Stimulated activated CD8-positive, alpha-beta memory T cell treated with anti-CD3 and anti-CD28 coated beads, Interleukin-15, amount 100 ng/mL, for 48 hours (primary cell): Measurements from ENCODE around the gene SESN1.
"Not testable (repeated sequence)": the region's sequence is repeated elsewhere in the genome, so short reads cannot be mapped to it uniquely, and the experiment has no call there.

Experiments used
- DNase-seq, 2 donors: peaks; one replicate each; pipeline ENCODE4 v3.0.0-alpha.2; 2020; ENCODE audit warnings: low read depth in 2 of 2

SESN1 gene

DNA sequence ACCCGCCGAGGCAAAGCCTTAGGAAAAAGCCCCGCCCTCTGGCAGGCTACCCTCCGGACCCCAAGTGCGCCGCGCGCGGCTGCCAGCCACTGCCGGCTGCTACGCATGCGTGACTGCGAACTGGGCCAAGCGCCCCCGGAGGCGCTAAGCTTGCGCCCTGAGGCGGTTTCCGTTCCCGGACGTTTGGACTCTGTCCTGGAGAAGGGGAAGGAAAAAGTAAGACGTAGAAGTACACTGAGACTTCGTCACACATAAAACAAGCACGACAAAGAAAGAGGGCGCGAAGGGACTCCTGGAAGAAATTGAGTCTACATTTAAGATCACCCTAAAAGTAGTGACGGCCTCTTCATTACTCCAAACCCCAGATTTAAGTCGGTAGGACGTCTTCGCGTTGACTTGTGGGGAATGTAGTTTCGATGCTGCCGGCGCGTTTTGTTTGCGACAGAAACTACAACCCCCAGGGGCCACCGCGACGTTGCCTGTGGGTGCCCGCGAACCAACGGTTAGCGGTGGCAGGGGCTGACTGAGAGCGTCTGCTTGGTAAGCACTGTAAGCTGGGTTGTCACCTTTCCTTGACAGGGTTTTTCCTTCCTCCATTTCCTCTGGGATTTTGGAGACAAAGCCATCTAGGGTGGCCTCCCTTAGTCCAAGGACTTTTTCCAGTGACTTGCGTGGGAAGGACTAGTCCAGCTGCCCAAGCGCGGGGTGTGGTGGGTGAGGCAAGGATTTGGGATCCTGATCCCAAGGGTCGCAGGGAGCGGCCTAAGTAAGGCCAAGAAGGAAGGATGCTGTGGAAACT lies 589 bp upstream of the SESN1 start, which contains the start of gene CEP57L1:
Gene CEP57L1, plus strand, starts transcription at position 472 of the 799 bp plus-strand sequence. CDS start 49,715 bp downstream, outside the sequence.
- DNase-seq, result peak; percentile 90 to 96

- no peak for DNase-seq
These were observed 772 bp downstream of the SESN1 start for GRCh38 chr6:109093732-109094415.

DNA sequence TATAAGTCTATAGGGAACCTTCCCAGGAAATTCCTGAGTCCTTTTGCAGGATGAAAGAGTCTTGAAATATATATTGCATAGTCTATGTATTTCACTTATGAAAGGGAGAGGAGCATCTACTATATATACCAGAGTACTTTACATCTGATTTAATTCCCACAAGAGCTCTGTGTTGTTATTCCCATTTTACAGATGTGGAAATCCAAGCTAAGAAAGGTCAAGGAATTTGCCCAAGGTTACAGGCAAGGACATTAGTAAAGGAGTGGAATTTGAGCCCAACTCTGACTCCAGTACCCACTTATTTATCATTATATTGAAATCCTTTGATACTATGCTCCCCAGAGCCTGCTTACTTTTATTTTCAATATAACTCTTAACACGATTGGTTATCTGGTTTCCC lies 2.6 kb downstream of the SESN1 start:
- DNase-seq, result no peak

DNA sequence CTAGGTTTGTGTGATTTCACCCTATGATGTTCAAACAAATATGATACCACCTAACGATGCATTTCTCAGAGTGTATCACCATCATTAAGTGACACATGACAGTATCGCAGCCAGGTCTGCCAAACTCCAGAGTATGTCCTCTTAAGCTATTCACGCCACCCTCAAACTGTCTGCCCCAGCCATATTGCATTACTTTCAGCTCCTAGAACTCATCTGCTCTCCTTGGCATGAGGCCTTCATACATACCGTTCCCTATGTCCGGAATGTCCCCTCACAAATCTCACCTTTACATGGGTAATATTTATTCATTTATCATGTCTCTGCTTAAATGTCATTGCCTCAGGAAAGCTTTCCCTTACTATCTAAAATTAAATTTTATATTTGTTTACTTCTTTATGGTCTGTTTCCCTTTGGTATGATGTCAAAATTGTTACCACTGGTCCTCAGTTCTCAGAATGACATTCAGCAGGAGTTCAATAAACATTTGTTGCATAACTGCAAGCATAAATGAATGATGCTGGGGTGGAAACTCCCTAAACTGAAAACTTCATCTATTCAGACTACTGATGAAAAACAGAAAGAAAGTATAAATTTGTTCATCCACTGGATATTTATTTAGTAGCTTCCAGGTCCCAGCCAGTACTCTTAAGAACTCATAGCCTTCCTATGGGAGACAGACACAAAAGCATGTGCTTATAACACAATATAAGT lies 3.2 kb downstream of the SESN1 start:
- no peak for DNase-seq

- no peak for DNase-seq
These were observed 5.7 kb downstream of the SESN1 start for GRCh38 chr6:109088995-109089394.

DNA sequence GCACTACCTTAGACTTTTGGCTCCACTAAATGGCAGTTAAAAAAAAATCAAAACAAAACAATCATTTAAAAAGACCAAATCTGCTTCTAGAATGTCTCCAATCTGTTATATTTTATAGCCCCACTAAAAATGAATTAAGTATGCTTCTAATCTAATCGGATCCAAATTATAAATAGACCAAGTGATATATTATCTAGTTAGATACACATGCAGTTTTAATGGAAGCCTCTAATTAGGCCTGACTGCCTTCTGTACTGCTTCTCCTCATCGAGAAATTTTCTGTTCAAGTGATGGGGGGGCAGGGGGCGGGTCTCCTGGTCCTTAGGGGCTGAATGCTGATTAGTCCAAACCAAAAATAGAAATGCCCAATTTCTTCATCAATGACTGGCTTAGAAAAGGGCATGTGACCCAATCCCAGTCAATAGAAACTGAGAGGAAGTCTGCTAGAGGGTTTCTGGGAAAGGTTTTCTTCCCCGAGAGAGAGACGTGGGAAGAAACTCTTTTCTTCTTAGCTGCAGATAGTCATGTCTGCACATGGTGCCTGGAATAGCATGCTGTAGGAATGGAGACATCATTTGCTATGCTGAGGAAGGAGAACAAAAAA lies 6.9 kb downstream of the SESN1 start:
- DNase-seq, result no peak

DNA sequence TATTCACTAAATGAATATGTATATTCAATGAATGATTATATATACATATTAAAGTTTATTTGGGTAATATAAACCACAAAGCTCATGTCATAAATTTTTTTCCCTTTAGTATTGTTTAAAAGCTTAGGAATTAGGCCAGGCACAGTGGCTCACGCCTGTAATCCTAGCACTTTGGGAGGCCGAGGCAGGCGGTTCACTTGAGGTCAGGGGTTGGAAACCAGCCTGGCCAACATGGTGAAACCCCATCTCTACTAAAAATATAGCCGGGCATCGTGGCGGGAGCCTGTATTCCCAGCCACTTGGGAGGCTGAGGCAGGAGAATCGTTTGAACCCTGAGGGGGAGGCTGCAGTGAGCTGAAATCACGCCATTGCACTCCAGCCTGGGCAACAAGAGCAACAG lies 10.5 kb downstream of the SESN1 start:
- not testable (repeated sequence) for DNase-seq

DNA sequence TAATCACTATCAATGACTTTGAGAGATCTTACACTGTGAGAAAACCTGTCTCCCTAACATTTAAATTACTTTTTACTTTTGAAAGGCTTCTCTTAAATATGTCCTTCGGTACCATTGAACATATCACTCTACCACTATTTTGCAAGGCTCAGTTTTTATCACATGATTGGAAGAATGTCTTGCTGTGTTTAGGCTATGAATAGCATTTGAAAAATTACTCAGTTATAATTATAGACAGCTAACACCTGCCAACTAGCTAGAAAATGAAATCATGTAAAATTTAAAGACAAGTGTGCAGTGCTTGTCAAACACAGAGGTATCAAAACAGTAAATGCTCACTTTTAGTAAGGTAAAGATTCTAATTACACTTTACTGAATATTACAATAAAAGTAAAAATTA lies 11.0 kb downstream of the SESN1 start:
- DNase-seq, result no peak

DNA sequence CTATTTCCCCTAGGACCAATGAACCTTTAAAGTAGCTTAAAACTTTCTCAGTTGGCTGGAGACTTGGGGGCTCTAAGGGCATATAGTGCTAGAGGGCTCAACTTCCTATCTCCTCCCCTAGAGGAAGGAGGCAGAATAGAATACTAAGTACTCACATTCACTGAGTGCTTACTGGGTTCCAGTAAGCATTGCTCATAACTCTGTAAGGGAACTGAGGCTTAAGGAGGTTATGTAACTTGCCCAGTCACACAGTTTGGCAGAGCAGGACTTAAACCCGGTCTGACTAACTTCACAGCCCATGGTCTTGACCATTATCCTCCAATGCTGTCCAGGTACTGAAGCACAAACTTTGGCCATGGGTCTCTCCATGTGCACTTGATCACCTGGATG lies 12.5 kb downstream of the SESN1 start:
- no peak for DNase-seq

DNA sequence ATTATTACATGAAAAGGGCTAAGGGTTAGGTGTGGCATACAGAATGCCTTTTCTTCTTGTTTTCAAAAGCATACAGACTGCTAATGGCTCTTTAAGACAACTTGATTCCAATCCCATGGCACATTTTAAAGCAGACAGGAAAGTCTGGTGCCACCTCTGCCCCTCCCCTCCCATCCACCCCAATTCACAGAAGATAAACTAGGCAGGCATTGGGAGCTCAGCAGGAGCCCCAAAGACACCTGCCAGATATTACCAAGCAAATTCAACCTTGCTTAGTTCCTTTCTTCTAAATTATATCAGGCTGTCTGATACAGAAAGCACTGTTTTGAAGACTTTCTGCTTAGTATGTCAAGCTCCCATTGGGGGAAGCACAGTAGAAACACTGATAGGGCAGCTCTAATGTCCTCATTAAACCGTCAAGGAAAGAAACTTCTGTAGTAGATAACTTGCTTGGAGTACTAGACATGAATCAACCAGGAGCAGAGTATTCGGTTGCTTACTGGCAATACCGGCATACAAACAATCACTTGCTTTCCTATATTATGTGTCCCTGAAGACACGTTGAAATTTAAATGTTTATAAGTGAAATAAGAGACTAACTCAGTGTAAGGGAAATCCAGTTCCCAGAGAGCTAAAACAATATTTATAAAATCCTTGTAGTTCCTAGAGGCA lies 13.0 kb downstream of the SESN1 start:
- DNase-seq, result no peak

GRCh38 chr6:109081026-109081425 lies 13.6 kb downstream of the SESN1 start:
- no peak for DNase-seq

GRCh38 chr6:109079981-109080380 lies 14.7 kb downstream of the SESN1 start:
- DNase-seq, result no peak

DNA sequence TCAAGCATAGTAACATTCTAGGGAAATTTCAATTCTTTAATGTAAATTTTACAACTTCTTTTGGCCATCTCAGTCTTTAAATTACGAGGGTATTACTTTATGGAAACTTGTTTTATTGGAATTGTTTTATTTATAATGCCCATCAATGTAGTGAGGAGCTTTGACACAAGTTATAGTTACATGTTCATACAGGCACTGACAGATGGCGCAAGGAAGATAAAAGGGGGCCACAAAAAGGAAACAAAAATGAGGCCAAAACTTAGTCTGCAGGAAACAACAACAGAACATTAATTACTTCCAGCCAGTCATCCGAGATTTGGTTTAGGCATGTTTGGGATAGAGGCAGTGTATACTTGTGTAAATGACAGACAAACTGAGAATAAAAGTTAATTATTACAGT lies 18.3 kb downstream of the SESN1 start:
- no peak for DNase-seq

DNA sequence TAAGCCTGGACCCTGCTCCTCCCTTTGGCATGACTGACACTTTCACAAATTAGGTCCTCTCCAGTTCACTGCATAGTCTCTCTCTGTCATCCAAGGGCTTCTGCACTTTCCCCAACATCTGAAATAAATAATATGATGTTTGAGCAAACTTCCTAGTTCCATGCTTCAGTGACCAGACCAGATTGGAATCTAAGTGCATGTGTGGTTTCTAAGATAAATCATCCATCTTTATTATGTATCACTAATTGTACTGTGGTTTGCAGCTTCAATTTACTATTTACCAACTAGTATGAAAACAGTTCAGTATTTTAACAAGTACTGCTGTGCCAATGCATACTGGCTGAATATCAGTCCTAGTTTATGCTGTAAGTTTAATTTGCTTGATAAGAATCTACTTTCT lies 18.7 kb downstream of the SESN1 start:
- DNase-seq, result no peak

DNA sequence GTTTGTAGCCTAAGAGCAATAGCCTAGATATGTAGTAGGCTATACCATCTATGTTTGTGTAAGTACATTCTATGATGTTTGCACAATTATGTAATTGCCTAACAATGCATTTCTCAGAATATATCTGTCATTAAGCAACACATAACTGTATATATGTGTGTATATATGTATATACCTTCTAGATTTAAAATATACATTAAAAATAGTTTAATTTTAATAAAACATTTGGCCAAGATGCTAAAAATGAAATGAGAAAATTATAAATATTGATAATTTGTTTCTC lies 20.6 kb downstream of the SESN1 start:
- no peak for DNase-seq

- peak in 1 of 2 donors; percentile 7 for DNase-seq
These were observed 21.1 kb downstream of the SESN1 start for GRCh38 chr6:109073344-109074132.

GRCh38 chr6:109071125-109071917 lies 23.3 kb downstream of the SESN1 start:
- DNase-seq, result no peak

- no peak for DNase-seq
These were observed 24.9 kb downstream of the SESN1 start for GRCh38 chr6:109069746-109070145.

- DNase-seq, result no peak
These were observed 31.8 kb downstream of the SESN1 start for GRCh38 chr6:109062767-109063352.

- DNase-seq, result no peak
These were observed 32.4 kb downstream of the SESN1 start for GRCh38 chr6:109062216-109062615.
